Stimulated activated CD4-positive, alpha-beta T cell treated with anti-CD3 and anti-CD28 coated beads, TNF-alpha, amount 100 ng/mL, for 48 hours (primary cell): Measurements from ENCODE around the gene AKT3.

ENCODE experiments used
- DNase-seq, 3 donors: peaks; one replicate each; pipeline ENCODE4 v3.0.0-alpha.2; 2020; ENCODE audit warnings: low read depth in 3 of 3

Gene AKT3

GRCh38 chr1:243732637-243733036 is 117.4 kb downstream of the AKT3 start:
- no peak for DNase-seq

DNA sequence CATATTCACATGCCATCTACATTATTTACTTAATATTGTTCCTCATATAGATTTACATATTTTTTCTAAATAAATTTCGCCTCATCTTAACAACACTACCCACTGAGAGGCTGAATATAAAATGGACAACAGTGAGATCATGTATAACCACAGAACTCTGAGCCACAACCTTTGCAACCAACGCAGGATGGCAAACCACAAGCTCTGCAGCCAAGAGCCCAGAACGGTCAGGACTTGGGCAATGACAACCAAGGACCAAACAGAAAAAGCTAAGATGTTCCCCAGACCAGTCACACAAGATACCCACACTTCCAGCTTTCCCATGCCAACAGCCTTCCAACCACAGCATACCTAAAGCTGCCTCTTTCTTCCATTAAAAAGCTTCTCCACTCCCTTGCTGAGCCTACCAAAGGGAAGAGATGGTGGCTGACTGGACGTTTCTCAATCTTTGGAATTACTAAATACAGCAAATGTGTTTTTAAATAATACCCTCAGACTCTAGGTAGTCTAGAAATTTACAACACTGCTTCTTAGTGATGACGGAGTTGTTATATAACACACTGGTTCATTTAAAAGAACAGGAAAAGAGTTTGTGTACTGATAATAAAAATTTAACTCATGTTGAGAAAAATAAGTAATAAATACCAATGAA is 117.9 kb downstream of the AKT3 start:
- DNase-seq: no peak

DNA sequence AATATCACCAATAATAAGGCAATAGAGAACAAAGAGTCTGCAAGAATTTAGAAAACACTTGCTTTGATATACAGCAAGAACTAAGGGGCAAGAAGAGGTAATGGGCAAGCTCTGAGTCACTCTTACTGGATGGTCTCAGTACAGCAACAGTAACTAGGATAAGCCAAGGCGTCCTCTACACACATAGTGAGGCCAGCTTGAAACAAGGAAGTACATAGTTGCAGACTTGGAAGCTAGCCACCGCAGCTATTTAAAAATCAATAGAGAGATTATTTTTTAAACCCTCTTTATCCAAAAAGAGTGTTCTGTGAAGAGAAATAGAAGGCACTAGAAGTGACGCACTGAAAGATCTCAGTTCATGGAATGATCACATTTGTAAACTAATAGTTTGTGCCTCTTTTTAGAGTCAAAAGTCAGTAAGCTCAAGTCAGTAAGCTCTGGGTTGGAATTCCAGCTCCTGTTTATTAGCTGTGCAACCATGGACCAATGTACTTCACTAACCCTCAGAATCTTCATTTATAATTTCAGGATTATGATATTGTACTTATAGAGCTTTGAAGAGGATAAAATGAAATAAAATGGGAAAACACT is 118.6 kb downstream of the AKT3 start:
- DNase-seq: no peak

DNA sequence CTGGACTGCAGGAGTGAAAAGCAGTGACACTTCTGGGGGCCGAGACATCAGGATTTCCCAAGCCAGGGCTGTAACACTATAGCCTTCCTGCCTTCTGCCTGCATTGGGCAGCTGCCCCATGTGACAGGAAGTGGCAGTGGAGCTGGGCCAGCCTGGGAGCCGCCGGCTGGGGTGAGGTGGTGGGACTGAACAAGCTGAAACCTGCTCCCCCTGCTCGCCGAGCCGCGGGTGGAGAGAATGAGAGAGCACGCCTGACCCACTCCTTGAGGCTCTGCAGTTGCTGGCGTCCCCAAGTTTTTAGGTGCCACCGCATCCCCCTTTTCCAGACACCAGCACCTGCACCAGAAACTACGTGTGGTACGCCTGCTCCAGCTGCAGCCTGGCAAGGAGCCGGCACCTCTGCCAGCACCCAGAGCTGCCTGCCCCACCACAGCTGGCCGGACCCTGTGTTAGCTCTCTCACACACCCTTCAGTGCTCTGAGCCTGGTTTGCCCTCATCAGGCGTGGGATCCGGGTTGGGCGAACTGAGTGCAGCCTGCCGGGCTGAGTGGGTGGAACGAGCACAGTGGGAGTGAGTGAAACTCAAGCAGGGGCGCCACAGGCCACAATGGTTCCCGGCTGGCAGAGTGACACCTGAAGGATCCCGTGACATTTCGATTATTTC is 119.4 kb downstream of the AKT3 start:
- DNase-seq: no peak

DNA sequence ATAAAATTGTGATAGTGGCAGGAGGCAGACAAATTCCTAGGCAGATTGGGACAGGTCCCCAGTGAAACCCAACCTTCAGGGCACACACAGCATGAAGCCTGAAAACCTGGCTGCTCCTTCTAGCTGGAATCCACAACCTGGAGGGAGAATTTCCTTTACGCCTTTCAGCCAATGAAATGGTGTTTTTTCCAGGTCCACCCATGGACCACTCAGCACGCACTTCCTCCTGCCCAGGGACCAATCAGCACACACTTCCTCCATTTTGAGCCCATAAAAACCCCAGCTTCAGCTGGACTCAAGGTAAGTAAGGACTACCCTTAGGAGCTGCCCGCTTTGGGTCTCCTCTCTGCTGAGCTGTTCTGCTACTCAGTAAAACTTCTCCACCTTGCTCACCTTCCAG is 120.1 kb downstream of the AKT3 start:
- DNase-seq: no peak

DNA sequence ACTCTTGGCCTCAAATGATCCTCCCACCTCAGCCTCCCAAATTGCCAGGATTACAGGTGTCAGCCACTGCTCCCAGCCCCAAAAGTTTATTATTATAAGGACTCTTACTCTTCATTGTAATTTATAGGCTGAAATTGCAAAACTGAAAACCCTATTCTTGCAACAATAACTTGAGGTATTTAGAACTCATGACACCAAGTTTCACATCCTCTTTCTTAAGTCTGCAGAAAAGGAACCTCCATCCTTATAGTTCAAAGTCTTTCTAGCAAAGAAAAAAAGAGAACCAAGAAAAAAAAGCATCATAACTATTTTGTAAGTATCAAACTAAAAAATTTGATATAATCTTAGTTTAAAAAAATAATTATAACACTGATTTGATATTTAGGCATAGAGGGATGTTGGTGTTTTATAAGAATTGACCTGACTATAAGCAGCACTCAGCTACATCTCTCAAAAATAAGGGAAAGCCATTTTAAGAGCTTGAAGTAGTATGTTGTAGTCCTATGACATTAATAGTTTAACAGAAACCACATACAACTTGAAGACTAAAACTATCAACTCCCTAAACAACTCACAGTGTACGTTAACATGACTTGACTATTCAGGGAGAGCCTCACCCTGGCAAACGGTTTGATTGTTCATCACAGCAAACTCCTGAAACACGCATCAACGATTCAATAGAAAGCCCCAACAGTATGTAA is 122.4 kb downstream of the AKT3 start:
- DNase-seq: no peak

- no peak for DNase-seq
Observed at GRCh38 chr1:243726806-243727502, 123.1 kb downstream of the AKT3 start.

DNA sequence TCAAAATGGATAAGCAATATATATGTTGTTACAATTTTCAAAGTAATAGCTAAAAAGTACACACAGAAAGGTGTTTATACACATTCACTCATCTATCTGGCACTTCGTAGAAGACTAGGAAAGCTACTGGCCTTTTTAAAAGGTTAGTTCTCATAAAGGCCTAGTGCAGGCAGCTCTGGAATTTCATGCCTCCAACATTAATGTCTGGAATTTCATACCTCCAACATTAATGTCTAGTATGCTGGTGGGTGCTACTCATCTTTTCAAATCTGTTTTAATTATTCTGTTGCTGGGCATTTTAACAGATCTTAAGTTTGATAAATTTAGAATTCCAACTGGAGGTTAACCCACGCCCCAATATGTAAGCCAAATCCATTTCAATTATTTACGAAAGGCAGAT is 124.2 kb downstream of the AKT3 start:
- no peak for DNase-seq

DNA sequence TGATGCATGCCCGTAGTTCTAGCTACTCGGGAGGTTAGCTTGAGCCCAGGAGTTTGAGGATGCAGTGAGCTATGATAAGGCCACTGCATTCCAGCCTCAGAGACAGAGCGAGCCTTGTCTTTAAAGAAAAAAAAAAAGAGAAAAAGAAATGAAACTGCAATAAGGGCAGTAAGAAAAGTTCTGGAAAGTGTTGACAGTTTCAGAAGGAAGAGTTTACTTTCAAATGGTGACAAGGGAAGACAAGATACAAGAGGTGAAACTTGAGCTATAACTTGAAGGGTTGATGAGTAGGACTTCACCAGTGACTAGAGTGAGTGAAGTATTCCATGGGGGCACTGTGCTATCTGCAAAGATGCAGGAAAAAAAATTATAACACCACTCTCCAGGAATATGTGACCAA is 125.0 kb downstream of the AKT3 start:
- DNase-seq: no peak

GRCh38 chr1:243723458-243724043 is 126.5 kb downstream of the AKT3 start:
- peak in 1 of 3 donors; percentile 2 for DNase-seq

GRCh38 chr1:243723050-243723449 is 127.0 kb downstream of the AKT3 start:
- no peak for DNase-seq

DNA sequence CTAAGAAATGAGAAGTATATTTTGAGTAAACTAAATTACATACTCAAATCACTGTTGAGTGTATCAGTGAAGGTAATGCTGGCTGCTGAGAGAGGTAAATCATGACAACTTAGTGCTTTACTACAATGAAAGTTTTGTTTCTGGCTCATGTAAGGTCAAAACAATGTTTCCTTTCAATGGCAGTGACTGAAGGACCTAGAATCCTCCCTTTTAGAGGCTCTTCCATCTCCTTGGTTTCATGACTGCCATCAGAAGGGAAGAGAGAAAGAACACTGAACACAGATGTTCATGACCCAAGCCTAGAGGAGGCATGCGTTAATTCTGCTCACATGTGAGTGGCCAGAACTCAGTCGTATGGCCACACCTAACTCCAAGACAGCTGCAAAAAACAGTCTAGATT is 130.6 kb downstream of the AKT3 start:
- no peak for DNase-seq

DNA sequence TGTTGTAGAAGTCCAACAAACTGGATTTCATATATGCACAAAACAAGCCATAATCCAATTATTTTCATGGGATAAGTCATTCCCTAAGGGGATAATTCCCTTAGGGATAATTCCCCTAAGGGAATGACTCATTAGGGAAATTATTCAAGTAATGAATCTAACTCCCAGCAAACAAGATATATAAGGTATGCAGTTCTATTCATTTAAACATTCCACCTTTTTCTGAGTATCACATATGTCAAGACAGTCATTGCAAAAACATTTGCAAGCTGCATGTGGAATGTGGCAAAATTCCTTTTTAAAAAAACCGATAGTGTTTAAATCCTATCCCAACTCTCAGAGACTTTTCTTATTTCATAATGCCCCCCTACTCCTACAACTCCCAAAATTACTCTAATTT is 131.2 kb downstream of the AKT3 start:
- no peak for DNase-seq

GRCh38 chr1:243718022-243718421 is 132.0 kb downstream of the AKT3 start:
- DNase-seq: no peak

DNA sequence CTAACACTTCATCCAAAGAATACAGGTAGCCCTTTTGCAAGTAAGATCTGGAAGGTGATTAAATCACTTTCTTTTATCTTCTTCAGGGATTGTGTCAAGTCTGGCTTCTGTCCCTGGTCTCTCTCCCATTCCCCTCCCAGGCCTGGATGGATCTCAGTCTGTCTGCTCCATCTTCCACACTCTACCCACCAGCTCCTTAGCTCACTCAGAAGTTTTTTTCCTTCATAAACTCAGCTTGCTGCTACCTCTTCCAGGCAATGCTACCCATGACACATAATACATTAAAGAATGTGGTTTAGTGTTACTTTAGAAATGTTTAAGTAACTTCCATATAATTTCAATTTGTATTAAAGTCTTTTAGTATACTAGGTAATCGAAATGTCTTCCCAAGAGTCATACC is 133.1 kb downstream of the AKT3 start:
- DNase-seq: no peak

DNA sequence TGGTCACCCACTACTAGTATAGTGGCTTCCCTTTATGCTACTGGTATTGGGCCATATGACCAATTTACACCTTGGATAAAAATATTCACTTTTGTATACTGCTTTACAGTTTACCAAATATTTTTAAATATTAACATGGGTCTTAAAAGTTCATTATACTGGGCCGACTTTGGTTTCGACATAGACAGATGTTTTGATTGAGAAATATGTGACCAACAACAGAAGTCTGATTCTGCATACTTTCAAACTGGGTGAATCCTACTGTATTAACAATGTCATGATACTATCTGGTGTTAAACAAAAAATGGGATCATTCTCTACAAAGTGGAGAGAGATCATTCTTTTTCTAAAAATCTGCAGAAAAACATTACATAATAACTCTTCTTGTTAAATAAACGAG is 134.8 kb downstream of the AKT3 start:
- DNase-seq: no peak

- DNase-seq: no peak
Observed at GRCh38 chr1:243713470-243714186, 136.4 kb downstream of the AKT3 start.

GRCh38 chr1:243712941-243713340 is 137.1 kb downstream of the AKT3 start:
- DNase-seq: no peak

- no peak for DNase-seq
Observed at GRCh38 chr1:243712242-243712641, 137.8 kb downstream of the AKT3 start.

DNA sequence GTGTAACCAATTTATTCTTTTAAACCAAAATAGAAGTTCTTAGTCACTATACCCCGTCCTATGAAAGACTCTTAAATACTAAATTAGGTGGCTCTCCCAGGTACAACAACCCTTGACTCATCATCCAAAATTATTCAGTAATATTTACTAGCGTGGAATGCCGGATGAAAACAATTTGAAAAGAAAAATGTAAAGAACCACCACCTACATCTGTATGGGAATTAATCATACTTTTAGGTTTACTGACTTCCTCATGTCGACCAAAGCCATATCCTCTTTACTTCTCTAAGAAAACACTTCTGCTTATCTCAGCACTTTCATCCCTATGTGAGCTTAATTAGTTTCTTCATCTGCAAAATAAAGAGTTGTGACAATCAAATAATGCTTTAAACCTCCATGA is 139.6 kb downstream of the AKT3 start:
- no peak for DNase-seq

DNA sequence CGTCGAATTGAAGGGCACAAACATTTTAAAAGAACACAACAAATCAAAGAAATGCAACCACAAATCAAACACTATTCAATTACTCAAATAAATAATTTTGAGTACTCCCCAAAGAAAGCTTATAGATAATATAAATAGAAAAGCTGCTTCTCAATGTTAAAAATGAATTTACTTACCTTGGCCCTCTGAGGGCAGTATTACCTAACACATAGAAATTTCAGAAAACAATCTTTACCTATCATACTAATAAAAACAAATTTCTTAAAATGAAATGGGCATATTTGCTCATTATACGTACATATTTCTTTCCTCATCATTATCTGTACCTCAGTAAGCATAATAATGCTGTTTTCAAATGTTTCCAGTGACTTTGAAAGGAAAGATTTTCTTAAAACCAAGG is 141.8 kb downstream of the AKT3 start:
- no peak for DNase-seq
